MCF 10A (cell line): ENCODE data around the gene LGSN. TPM values are rescaled to one million over a fixed set of nuclear protein-coding genes. Genes with fewer than 3 reads are reported as not detected.

Source experiments
- BruUV-seq: library from RNA; stranded (reverse); fragments of 400-500 nt; replicated peaks from 2 replicates; lab custom pipeline; 2021; lab: Mats Ljungman, UMichigan
- CTCF ChIA-PET: fragments of 300-600 bp; sonication (Branson Sonifier 250); formaldehyde crosslinking; extraction: SDS; loops from one replicate; lab custom pipeline; 2021; ENCODE audit warnings: antibody characterized with exemption, inconsistent platforms; lab: Yijun Ruan, JAX
- POLR2A ChIA-PET: fragments of 300-600, 350-650 bp; sonication (Branson Sonifier 250); formaldehyde crosslinking; extraction: SDS; loops from one replicate; lab custom pipeline; 2020; ENCODE audit warnings: antibody characterized with exemption, inconsistent platforms; lab: Yijun Ruan, JAX
- DNase-seq: peaks from one replicate; pipeline ENCODE4 v3.0.0-alpha.2; 2018; ENCODE audit not compliant: unreplicated experiment
- H3K27ac Mint-ChIP-seq: one replicate; pipeline ENCODE4 v1.8.0; 2022; ENCODE audit warnings: mild to moderate bottlenecking, low read depth, mixed read lengths; ENCODE audit not compliant: unreplicated experiment
- H3K27me3 Mint-ChIP-seq: one replicate; pipeline ENCODE4 v1.8.0; 2022; ENCODE audit warnings: mixed read lengths; ENCODE audit not compliant: insufficient read depth, unreplicated experiment
- H3K36me3 Mint-ChIP-seq: one replicate; pipeline ENCODE4 v1.8.0; 2022; ENCODE audit warnings: mild to moderate bottlenecking, moderate library complexity, mixed read lengths; ENCODE audit not compliant: insufficient read depth, unreplicated experiment
- H3K4me1 Mint-ChIP-seq: one replicate; pipeline ENCODE4 v1.8.0; 2022; ENCODE audit warnings: mixed read lengths; ENCODE audit not compliant: insufficient read depth, unreplicated experiment
- H3K4me3 Mint-ChIP-seq: one replicate; pipeline ENCODE4 v1.8.0; 2022; ENCODE audit warnings: mild to moderate bottlenecking, moderate library complexity, mixed read lengths; ENCODE audit not compliant: unreplicated experiment
- H3K9me3 Mint-ChIP-seq: one replicate; pipeline ENCODE4 v1.8.0; 2022; ENCODE audit warnings: mixed read lengths; ENCODE audit not compliant: unreplicated experiment
- intact Hi-C: fragments of 100-400 bp; cut with micrococcal nuclease; formaldehyde crosslinking; loops from 2 replicates; pipeline ENCODE4 v1.14.1; 2022
- total RNA-seq: library from RNA; stranded (reverse); gene quantifications from 2 replicates; pipeline ENCODE4 v1.2.3, GENCODE V29; 2022
- TF ChIP-seq, protein P1 (sequence below): fragments of 200-600 bp; IDR thresholded peaks from one replicate; pipeline ENCODE4 v1.8.0; 2022; ENCODE audit warnings: antibody characterized with exemption, mild to moderate bottlenecking; ENCODE audit not compliant: unreplicated experiment

Gene LGSN
- total RNA-seq, 1 experiment from 2014 or later = not detected

DNA sequence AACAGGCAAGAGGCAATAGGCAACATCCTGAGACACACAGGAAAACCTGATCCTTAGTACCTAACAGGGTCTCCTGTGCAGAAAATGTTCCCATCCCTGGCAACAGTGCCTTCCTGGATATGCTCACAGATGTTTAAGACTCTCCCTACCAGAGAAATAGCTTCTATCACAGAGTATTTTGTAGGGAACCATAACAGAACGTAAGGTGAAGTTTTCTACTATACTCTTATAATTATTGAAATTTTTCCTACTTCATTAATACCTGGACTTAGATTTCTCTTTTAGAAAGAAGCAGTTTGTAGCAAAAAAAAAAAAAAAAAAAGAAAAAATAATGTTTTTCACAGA, 33.5 kb upstream of the LGSN start:
- no peak overlapping the region for H3K27ac Mint-ChIP-seq
- H3K4me1 Mint-ChIP-seq = peaks cover 8% of the 10 kb centered on the region
- POLR2A ChIA-PET = interaction anchor here (0.7 to 3.5 kb wide), 18 partner anchors 146 to 450 kb away, joined by 3 to 64 read pairs (median 6); partner anchors contain the start of gene PHF3
- H3K4me3 Mint-ChIP-seq = no peak overlapping the region
- H3K36me3 Mint-ChIP-seq = no peaks in the 10 kb centered on the region
- no peaks in the 10 kb centered on the region for H3K27me3 Mint-ChIP-seq
- BruUV-seq = no TSS peak
- H3K9me3 Mint-ChIP-seq = no peaks in the 10 kb centered on the region
- intact Hi-C loops = loop anchor here (1.0 to 5.0 kb wide), 4 partner anchors 221 to 449 kb away; no protein-coding TSS in a partner anchor
- CTCF ChIA-PET = interaction anchor here (0.6 to 6.0 kb wide), 72 partner anchors 9 to 978 kb away, joined by 3 to 103 read pairs (median 4); partner anchors contain the start of genes LGSN and PHF3
- TF ChIP-seq, protein P1, sequence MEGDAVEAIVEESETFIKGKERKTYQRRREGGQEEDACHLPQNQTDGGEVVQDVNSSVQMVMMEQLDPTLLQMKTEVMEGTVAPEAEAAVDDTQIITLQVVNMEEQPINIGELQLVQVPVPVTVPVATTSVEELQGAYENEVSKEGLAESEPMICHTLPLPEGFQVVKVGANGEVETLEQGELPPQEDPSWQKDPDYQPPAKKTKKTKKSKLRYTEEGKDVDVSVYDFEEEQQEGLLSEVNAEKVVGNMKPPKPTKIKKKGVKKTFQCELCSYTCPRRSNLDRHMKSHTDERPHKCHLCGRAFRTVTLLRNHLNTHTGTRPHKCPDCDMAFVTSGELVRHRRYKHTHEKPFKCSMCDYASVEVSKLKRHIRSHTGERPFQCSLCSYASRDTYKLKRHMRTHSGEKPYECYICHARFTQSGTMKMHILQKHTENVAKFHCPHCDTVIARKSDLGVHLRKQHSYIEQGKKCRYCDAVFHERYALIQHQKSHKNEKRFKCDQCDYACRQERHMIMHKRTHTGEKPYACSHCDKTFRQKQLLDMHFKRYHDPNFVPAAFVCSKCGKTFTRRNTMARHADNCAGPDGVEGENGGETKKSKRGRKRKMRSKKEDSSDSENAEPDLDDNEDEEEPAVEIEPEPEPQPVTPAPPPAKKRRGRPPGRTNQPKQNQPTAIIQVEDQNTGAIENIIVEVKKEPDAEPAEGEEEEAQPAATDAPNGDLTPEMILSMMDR = no peak
- DNase-seq = no peak

DNA sequence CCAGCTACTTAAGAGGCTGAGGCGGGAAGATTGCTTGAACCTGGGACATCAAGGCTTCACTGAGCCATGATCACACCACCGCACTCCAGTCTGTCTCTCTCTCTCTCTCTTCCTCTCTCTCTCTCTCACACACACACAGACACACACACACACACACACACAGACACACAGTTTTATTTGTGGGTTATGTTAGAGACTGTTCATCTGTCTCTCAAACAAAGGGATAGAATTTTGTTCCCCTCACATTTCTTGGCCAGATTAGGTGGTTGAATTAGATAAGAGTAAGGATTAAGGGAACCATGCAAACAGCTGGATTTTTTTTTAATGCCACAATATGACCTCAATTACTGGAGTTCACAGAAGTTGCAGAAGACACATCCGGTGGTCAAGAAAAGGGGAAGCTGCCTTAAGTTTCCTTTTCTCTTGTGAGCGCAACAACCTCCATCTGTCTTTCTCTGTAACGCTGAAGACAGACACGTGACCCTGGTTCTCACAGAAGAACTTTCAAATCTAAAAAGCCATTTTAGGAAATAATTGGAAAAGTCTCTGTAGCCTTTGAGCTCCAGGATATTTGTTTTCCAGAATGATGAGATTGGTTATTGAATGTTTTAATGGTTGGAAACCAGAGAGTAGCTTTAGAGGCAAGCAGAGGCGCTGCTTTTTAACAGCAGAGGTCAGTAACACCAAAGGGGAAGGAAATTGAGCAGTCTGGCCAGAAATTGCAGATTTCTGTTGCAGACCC, 32.9 kb upstream of the LGSN start:
- peak; percentile 67 for DNase-seq
- no TSS peak for BruUV-seq
- Mint-ChIP-seq H3K27ac (no peak overlapping the region), H3K27me3 (no peaks in the 10 kb centered on the region), H3K9me3 (no peaks in the 10 kb centered on the region), H3K4me1 (peaks cover 8% of the 10 kb centered on the region), H3K4me3 (no peak overlapping the region), H3K36me3 (no peaks in the 10 kb centered on the region)
- ChIA-PET CTCF (interaction anchor here (0.6 to 6.0 kb wide), 86 partner anchors 9 to 1844 kb away, joined by 3 to 103 read pairs (median 4); partner anchors contain the start of genes LGSN and PHF3), POLR2A (interaction anchor here (0.5 to 3.5 kb wide), 25 partner anchors 40 to 453 kb away, joined by 3 to 64 read pairs (median 5); partner anchors contain the start of gene PHF3)
- intact Hi-C loops = loop anchor here (1.0 to 5.0 kb wide), 7 partner anchors 222 to 450 kb away; no protein-coding TSS in a partner anchor
- TF ChIP-seq, protein P1 = peak; percentile 72

DNA sequence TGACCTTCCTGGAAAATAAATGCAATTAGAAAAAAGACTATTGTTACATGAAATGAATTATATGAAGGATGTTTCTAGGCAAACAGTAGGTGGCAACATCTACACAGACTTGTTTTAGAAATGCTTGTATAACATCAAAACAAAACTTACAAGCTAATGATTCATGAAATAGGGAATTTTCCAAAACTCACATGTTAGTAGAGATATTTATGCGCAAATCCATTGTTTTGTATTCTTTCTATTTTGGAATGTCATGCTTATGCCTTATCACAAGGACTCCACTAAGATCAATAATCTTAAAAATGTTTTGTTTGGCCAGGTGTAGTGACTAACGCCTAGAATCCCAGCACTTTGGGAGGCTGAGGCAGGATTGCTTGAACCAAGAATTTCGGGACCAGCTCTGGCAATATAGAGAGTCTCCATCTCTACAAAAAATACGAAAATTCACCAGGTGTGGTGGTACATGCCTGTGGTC, 32.3 kb upstream of the LGSN start:
- POLR2A ChIA-PET = interaction anchor here (0.6 to 3.5 kb wide), 21 partner anchors 147 to 454 kb away, joined by 3 to 64 read pairs (median 6); partner anchors contain the start of gene PHF3
- Mint-ChIP-seq H3K4me3 (no peak overlapping the region), H3K9me3 (no peaks in the 10 kb centered on the region), H3K27me3 (no peaks in the 10 kb centered on the region), H3K4me1 (peaks cover 14% of the 10 kb centered on the region), H3K36me3 (no peaks in the 10 kb centered on the region), H3K27ac (no peak overlapping the region)
- TF ChIP-seq, protein P1 = peak; percentile 44
- DNase-seq = peak; percentile 60
- BruUV-seq = no TSS peak
- intact Hi-C loops = loop anchor here (1.0 to 5.0 kb wide), 5 partner anchors 246 to 412 kb away; no protein-coding TSS in a partner anchor
- CTCF ChIA-PET = interaction anchor here (0.6 to 6.0 kb wide), 56 partner anchors 10 to 1845 kb away, joined by 3 to 103 read pairs (median 4); partner anchors contain the start of gene PHF3

DNA sequence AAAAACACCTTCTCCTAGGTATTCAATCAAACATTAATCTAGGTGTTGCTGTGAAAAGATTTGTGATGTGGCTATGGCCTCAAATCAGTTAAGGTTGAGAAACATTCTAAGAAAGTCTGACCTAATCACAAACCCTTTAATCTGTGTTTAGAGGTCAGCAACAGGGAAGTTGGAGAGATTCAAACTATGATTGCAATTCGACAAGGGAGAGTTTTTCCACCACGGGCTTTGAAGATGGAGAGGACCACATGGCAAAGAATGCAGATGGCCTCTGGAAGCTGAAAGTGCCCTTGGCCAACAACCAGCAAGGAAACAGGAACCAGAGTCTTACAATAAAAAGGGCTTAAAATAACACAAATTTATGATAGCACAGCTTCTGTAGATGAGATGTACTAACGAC, 29.6 kb upstream of the LGSN start:
- H3K27ac Mint-ChIP-seq = peak overlapping the region; percentile 1
- POLR2A ChIA-PET = interaction anchor here (1.1 to 1.8 kb wide), 6 partner anchors 222 to 457 kb away, joined by 3 to 8 read pairs (median 3); no protein-coding TSS in a partner anchor
- intact Hi-C loops = no loop called here

More for the DNA sequence above, 29.6 kb upstream of the LGSN start:
- CTCF ChIA-PET = interaction anchor here (0.5 to 6.0 kb wide), 10 partner anchors 42 to 453 kb away, joined by 3 to 103 read pairs (median 3); no protein-coding TSS in a partner anchor
- BruUV-seq = no TSS peak
- TF ChIP-seq, protein P1 = no peak
- Mint-ChIP-seq H3K27me3 (no peaks in the 10 kb centered on the region), H3K4me3 (no peak overlapping the region), H3K4me1 (peaks cover 14% of the 10 kb centered on the region), H3K36me3 (no peaks in the 10 kb centered on the region), H3K9me3 (no peaks in the 10 kb centered on the region)
- no peak for DNase-seq
